HG03342 (cell line): ENCODE data around the gene JAZF1.

Experiments used
- ATAC-seq: cut with Tn5 transposase; IDR thresholded peaks from one replicate; pipeline ENCODE4 v1.9.1; 2021; ENCODE audit warnings: mild to moderate bottlenecking, moderate library complexity; ENCODE audit not compliant: unreplicated experiment

JAZF1 gene

GRCh38 chr7:27921081-27921836, 259.3 kb downstream of the JAZF1 start:
- ATAC-seq: peak; percentile 53

DNA sequence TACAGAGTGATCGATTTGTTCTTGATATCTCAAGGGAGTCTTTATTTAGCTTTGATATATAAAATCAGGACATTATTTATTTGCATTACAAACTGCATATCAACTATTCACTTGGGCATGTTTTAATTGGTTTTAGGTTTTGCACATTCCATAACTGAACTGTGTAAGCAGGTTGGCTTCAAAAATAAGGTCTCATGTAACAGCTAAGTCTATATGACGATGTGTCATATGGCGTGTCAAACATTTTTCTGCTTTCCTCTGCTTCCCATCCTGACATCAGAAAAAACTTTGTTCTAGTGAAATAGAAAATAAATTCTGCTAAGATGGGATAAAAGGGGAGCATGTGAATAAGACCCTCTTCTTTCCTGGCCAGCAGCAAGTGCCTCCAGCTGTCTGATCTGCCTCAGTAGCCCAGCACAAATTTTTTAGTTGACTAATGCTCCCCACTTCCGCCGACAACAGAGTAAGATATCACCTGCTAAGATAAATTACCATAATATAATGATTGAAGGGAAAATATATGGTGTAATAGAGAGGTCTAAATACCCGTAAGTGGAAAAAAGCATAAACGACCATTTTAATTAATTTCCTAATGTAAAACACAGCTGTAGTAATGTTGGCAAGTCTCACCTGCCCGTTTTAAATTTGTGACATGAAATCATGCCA, 260.2 kb downstream of the JAZF1 start:
- ATAC-seq: no peak

GRCh38 chr7:27918503-27918902, 262.1 kb downstream of the JAZF1 start:
- ATAC-seq: no peak

GRCh38 chr7:27917774-27918314, 262.8 kb downstream of the JAZF1 start:
- no peak for ATAC-seq

- no peak for ATAC-seq
These were observed 263.5 kb downstream of the JAZF1 start for GRCh38 chr7:27917119-27917518.

DNA sequence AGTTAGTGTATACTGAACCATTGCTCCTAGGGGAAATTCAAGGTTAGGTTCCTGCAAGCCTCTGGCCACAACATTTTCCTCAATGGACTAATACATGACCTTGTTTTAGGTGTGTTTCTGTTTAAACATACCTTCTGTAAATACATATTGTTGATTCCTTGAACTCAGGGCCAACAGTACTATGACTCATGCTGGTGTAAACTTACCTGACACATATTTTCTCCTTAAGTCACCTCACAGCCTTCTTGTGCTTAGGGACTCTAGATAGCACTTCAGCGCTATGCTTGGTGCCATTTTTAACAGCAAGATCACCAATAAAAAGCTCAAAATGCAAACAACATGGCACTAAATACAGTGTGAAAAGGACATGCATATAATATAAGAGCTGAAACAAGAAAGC, 264.2 kb downstream of the JAZF1 start:
- no peak for ATAC-seq

GRCh38 chr7:27914409-27914808, 266.2 kb downstream of the JAZF1 start:
- no peak for ATAC-seq

DNA sequence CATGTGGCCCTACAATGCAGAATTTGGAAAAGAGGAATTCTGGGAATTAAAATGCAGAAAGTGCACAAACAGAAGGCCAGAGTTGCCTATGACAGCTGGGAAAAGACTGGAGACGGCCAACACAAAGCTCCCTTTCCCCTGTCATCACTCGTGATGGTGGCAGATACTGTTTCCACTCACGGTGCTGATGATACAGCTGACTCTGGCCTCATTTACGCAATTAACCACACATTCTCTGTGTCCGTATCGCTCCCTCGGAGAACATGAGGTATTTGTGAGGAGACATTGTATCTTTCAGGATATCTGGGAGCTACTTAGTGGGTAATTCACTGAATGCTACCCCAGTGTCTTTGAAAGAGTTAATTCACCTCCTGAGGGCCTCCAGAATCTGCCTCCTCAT, 267.8 kb downstream of the JAZF1 start:
- no peak for ATAC-seq

DNA sequence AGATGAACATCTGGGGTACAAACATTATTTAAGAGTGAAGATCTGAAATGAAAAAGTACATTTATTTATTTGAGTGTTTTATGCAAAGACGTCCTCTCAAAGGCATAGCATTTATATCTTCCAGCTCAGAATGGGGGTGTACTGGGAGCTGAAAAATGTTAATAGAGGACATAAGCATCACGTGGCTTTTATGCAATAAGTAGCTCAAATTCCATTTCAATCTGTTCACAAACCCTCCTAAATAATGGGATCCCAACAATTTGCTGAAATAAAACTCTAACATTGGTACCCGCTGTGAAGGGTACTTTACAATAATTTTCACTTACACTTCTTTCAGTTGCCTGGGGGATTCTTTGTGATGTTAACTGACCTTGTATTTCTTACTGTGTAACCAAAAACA, 268.7 kb downstream of the JAZF1 start:
- ATAC-seq: no peak

DNA sequence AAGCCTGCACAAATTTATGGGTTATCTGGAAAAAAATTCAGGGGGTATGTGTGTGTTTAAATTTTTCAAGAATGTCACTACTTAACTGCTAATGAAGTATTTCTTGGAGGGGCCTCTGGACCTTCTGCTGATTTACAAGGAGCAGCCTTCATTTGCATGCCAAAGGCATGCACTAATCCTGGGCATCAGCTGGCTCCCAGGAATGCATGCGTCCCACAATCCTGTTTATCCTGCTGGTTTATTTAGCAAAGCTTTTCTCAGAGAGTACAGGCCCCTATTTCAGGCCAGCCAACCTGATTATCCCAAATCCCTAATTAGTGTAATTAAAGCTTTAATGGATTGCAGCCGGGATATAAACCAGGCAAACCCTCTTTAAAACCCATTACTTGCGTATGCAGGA, 270.3 kb downstream of the JAZF1 start:
- no peak for ATAC-seq

- ATAC-seq: no peak
These were observed 271.9 kb downstream of the JAZF1 start for GRCh38 chr7:27908534-27909165.

DNA sequence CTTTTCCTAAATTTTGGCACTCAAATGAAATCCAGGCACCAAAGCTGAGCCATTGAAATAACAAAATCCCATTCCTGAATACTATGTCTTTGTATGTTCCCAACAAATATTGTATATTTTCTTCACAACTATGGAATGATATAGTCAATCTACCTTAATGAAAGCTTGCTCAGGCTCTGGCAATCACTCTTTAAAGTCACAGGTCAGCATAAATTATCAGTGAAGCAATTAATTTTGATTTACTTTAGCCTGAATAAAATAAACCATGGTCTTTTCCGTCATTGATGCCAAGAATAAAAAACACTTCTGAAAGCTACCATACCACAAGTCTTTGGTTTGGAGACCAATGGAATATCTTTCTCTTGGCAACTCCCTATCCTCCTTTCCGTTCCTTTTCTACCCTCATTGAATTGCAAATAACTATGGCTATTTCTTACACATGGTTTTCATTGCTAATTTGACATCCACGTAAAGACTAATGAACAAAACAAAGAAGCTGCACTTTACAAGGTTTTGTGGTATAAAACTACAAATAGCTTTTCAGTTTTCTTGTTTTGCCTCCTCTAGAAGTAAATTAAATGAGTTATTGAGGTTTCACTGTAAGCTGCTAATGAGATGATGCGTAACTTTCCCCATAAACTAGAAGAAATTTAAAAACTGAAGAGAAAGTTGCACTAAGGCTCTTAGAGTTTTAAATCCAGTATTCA, 274.1 kb downstream of the JAZF1 start:
- ATAC-seq: no peak

DNA sequence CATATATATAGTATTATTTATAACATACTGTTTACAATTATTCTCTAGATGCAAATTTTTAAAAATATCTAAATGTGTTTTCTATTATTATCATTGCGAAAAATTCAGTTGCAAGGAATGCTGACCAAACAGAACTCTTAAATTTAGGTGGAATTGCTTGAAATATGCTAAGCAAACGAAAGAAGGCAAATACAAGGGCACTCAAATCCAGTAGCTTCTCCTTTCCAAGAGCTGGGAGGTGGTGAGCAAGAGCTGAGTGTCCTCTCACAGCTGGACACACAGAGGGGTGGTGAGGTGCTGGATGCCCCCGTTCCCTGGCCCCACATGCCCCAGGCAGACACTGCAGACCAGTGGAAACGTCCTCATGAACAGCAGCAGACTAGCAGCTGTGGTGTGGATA, 274.6 kb downstream of the JAZF1 start:
- no peak for ATAC-seq

DNA sequence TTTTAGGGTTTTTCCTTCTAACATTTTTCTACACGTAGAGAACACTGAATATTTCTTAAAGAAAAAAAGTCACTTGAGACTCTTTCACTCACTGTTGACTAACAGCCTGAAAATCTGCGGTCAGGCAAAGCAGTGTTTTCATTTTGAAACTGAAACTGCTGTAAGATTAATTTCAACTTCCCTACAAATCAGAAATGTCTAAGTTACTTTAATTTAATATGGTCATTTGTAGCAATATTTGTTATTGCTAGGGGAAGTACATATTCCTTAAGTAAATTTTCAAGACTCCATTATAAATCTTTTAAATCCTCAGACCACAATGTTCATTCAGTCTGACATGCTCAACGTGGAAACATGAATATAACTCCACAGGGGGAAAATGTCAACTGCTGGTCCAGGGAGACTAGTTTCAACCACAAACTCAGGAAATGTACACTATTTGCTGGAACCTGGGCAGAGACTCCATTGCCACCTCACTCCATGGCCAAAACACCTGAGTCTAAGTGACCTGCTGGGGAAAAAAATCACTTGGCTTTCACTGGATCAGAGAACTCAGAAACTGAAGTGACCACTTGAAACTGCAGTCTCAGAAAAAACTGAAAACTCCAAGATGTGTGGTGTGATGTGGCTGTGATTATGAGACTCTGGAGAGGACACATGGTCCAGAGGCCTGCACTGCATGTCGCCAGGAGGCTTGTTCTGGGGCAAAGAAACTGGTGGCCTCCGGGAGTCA, 279.4 kb downstream of the JAZF1 start:
- ATAC-seq: peak; percentile 92

DNA sequence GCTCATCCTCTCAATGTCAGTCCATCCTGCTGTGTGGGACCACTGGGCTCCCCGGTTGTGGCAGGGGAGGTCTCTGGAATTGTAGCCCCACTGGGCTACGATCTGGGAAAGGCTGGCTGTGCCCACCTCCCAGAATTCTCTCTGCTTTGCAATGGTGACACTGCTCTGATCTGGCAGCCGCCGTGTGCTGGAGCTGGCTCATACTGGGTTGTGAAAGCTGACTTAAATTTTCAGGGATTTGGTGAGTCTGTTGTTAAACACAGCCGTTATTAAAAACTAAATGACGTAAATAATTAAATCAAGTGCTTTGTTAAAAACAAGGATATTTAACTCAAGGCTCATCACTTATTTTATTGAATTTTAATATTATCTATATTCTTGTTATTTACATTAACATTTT, 280.6 kb downstream of the JAZF1 start:
- no peak for ATAC-seq

DNA sequence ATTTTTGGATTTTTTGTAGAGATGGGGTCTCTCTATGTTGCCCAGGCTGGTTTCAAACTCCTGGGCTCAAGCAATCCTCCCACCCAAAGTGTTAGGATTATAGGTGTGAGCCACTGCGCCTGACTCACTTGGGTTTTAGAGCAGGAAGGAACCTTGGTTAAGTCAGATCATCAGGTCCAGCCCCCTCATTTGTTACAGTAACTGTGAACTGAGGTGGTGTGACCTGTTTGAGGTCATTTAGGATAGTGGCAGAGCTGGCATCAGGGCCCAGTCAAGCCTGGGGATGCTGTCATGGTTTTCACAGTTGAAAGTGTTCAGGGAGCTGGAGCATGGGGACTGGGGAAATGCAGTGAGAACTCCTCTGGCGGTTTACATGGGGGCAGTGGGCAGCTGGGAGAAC, 281.0 kb downstream of the JAZF1 start:
- ATAC-seq: no peak

DNA sequence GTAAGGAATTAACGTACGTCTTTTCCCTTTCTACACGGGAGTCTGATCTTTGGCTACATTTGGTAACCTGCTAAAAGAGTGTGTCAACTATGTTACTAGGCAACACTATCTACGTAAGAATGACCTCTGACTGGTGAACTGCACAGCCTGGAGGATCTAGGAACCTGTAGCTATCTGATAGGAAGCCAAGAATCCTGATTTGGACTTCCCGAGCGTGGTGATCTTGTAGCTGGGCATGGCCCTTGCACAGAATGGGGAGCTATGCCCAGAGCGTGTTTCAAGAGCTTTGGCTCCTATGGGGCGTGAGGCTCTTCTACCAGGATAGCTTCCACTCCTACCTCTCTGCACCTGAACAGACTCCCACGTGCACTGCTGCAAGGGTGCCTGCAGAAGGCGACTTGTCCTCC, 283.2 kb downstream of the JAZF1 start:
- ATAC-seq: no peak

- no peak for ATAC-seq
These were observed 283.6 kb downstream of the JAZF1 start for GRCh38 chr7:27897001-27897400.

GRCh38 chr7:27895551-27895950, 285.0 kb downstream of the JAZF1 start:
- ATAC-seq: no peak

DNA sequence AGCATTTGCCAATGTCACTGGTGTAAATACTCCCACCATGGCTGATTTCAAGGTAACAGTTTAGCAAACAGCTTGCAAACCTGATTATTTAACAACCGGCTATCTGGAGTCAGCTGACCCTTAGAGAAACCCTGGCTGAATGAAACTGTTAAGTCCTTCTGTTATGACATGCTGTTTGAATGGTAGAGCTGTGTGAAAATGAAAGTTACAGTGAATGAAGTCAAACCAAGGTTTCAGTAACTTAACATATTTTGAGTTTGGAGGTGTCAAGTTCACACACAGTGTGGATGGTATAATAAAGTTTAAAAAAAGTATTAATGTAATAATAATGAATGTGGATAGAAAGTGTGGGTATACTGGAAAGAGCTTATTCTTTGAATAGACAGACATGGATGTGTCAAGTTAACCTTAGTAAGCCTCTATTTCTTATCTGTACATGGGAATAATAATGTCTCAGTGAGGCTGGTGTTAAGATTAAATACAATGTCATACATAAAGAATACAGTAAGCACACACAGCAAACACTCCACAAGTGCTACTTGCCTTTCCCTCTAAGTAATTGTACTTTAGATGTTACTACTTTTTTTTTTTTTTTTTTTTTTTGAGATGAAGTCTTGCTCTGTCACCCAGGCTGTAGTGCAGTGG, 290.3 kb downstream of the JAZF1 start:
- peak; percentile 99 for ATAC-seq
